GM10266 (cell line): ENCODE measurements around the gene ZCCHC2.

ENCODE experiments used
- DNase-seq: peaks from one replicate; pipeline ENCODE4 v3.0.0; 2012; ENCODE audit errors: extremely low spot score
- CTCF ChIP-seq: IDR thresholded peaks from 2 replicates; pipeline ENCODE4 v1.5.1; 2012; ENCODE audit warnings: mild to moderate bottlenecking, low read depth; ENCODE audit not compliant: control insufficient read depth, insufficient read depth; ENCODE audit errors: missing control alignments

ZCCHC2 gene

DNA sequence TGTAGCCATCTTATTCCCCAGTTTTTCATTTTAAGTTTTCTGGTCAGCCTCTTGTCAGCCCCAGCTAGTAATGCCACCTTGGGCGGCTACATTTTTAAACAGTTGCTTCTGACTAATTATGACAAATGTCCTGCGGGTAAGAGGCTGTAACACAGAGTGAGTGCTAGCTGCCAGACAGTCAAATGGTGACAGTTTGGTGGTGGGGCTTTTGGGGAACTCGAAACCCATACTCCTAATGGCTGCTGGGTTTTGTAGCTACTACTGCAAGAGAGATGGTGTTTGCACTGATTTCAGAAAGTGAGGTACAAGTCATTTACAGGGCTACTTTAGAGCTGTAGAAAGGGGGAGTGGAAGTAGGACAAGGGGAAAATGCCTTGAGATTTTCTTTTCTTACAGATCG is 48.2 kb downstream of the ZCCHC2 start:
- no peak for DNase-seq
- TF ChIP-seq CTCF: no peak

GRCh38 chr18:62571648-62572047 is 48.8 kb downstream of the ZCCHC2 start:
- no peak for TF ChIP-seq CTCF
- no peak for DNase-seq

GRCh38 chr18:62572456-62572855 is 49.6 kb downstream of the ZCCHC2 start:
- DNase-seq: no peak
- no peak for TF ChIP-seq CTCF

DNA sequence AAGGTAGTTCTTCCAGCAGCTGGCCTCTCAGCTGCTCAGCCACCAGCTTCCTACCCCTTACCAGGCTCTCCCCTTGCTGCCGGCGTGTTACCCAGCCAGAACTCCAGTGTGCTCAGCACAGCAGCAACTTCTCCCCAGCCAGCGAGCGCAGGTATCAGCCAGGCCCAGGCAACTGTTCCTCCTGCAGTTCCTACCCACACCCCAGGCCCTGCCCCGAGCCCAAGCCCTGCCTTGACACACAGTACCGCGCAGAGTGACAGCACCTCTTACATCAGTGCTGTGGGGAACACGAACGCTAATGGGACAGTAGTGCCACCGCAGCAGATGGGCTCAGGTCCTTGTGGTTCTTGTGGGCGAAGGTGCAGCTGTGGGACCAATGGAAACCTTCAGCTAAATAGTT is 52.0 kb downstream of the ZCCHC2 start:
- no peak for DNase-seq
- TF ChIP-seq CTCF: no peak

- TF ChIP-seq CTCF: no peak
- DNase-seq: no peak
Observed at GRCh38 chr18:62576271-62576670, 53.4 kb downstream of the ZCCHC2 start.

DNA sequence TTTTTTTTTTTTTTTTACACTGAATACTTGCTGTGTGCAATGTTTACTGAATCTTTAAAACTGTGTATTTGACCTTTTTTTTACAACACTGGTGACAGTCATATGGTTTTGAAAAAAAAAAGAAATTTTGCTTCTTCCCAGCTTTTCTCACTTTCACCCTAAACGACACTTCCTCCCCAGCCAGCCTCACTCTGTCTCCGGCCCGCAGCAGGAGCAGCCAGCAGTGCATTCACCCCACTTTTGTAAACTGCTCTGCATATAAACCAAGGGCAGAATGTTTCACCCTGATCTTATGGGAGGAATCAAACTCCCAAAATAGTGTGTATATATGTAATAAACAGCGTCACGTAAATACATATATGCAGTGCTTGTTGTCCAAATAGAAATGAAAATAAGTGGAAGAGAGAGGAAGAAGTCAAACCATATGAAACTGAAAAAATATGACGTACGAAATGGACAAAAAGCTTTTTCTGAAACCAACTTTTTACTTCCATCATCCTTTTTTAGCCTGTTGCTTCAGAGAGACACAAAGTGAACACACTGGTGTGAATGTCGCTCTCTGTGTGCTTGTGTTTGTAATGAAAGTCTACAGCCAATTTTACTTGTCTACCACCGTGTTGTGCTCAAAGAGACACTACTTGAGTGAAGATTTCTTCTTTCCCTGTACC is 54.2 kb downstream of the ZCCHC2 start:
- DNase-seq: no peak
- TF ChIP-seq CTCF: no peak

DNA sequence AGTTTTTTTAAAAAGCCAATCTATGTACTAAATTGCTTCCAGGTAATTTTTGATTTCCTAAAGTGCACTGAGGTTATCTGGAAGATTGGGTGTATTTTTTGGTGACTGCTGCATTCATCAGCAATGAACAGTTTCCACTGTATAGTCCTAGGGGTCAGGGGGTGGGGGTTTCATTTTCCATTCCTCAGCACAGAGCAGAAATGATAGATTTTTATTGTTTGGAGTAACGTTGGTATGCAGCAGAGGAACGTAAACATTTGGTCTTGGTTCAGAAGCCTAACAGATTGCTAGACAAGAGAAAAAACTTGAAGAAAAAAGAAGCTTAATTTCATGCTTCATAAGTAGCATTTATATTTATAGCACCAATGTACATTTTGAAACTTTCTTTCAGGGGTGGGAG is 54.9 kb downstream of the ZCCHC2 start:
- no peak for DNase-seq
- TF ChIP-seq CTCF: no peak
